ENCODE measurements around the gene SHISA9. TPM values are rescaled to one million over a fixed set of nuclear protein-coding genes. Genes with fewer than 3 reads are reported as not detected.

SHISA9 gene
- total and polyA plus RNA-seq, 8 donors = 0.03 to 0.21 (median 0.10) TPM; not detected in 2

GRCh38 chr16:13171313-13171712 is 269.9 kb downstream of the SHISA9 start:
- ATAC-seq (no peak), DNase-seq (no peak)
- peaks cover 0 to 9% of the 10 kb centered on the region in 2 donors for H3K9me3 ChIP-seq
- H3K4me1 ChIP-seq = no peaks in the 10 kb centered on the region
- H3K27ac ChIP-seq = no peak overlapping the region
- no peak overlapping the region for H3K4me3 ChIP-seq
- H3K36me3 ChIP-seq = no peaks in the 10 kb centered on the region
- no peak for TF ChIP-seq CTCF (IDR thresholded peaks at IDR 0.05)
- H3K27me3 ChIP-seq = no peaks in the 10 kb centered on the region
- intact Hi-C loops (cut with DNase I) = no loop called here

- Histone ChIP-seq H3K9me3 (peaks cover 0 to 5% of the 10 kb centered on the region in 2 donors), H3K36me3 (no peaks in the 10 kb centered on the region), H3K27me3 (peaks cover 0 to 16% of the 10 kb centered on the region in 2 donors), H3K4me3 (no peak overlapping the region), H3K27ac (no peak overlapping the region), H3K4me1 (no peaks in the 10 kb centered on the region)
- no peak for TF ChIP-seq CTCF (IDR thresholded peaks at IDR 0.05)
- DNase-seq (no peak), ATAC-seq (no peak)
- intact Hi-C loops (cut with DNase I) = no loop called here
Observed at GRCh38 chr16:13176711-13177110, 275.3 kb downstream of the SHISA9 start.

GRCh38 chr16:13178318-13178717 is 276.9 kb downstream of the SHISA9 start:
- intact Hi-C loops (cut with DNase I) = no loop called here

GRCh38 chr16:13181432-13181831 is 280.0 kb downstream of the SHISA9 start:
- no peaks in the 10 kb centered on the region for H3K9me3 ChIP-seq
- H3K4me3 ChIP-seq = no peak overlapping the region
- H3K36me3 ChIP-seq = no peaks in the 10 kb centered on the region
- peaks cover 0 to 16% of the 10 kb centered on the region in 2 donors for H3K27me3 ChIP-seq
- intact Hi-C loops (cut with DNase I) = no loop called here
- no peak for TF ChIP-seq CTCF (IDR thresholded peaks at IDR 0.05)
- no peak for DNase-seq
- H3K27ac ChIP-seq = no peak overlapping the region
- ATAC-seq = no peak
- H3K4me1 ChIP-seq = no peaks in the 10 kb centered on the region

More at GRCh38 chr16:13178318-13178717, 276.9 kb downstream of the SHISA9 start:
- H3K36me3 ChIP-seq = no peaks in the 10 kb centered on the region
- no peaks in the 10 kb centered on the region for H3K4me1 ChIP-seq
- H3K27me3 ChIP-seq = peaks cover 0 to 16% of the 10 kb centered on the region in 2 donors
- no peak overlapping the region for H3K4me3 ChIP-seq
- ATAC-seq (no peak), DNase-seq (no peak)
- no peak for TF ChIP-seq CTCF (IDR thresholded peaks at IDR 0.05)
- H3K27ac ChIP-seq = no peak overlapping the region
- H3K9me3 ChIP-seq = peaks cover 0 to 5% of the 10 kb centered on the region in 2 donors

GRCh38 chr16:13186813-13187212 is 285.4 kb downstream of the SHISA9 start:
- intact Hi-C loops (cut with DNase I) = no loop called here
- H3K27ac ChIP-seq = no peak overlapping the region
- no peak for ATAC-seq
- H3K36me3 ChIP-seq = no peaks in the 10 kb centered on the region
- no peaks in the 10 kb centered on the region for H3K9me3 ChIP-seq
- no peak overlapping the region for H3K4me3 ChIP-seq
- H3K27me3 ChIP-seq = no peaks in the 10 kb centered on the region
- no peaks in the 10 kb centered on the region for H3K4me1 ChIP-seq
- no peak for DNase-seq
- TF ChIP-seq CTCF (IDR thresholded peaks at IDR 0.05) = no peak

Data from left lung (tissue), 10 donors.